Measurements from ENCODE around the gene IL10RA. TPM values are rescaled to one million over a fixed set of nuclear protein-coding genes. Genes with fewer than 3 reads are reported as not detected.

Gene IL10RA
- total RNA-seq, 1 experiment from 2014 or later: 1.7 TPM

- ChIA-PET RAD21 (ENCODE audit: low non-redundant PET in 1 of 2, low total read pairs in 2 of 2, uncharacterized antibody in 2 of 2, unreplicated experiment in 2 of 2) (no interaction called here), POLR2A (no interaction called here), CTCF (no interaction called here)
- no peaks in the 10 kb centered on the region for H3K27me3 ChIP-seq (ENCODE audit: insufficient read depth, low read length)
- H3K9me3 ChIP-seq (ENCODE audit: control insufficient read depth in 1 of 2, insufficient read depth in 1 of 2, low read depth in 1 of 2, low read length in 2 of 2): peaks cover 0 to 4% of the 10 kb centered on the region in 2 experiments; a peak in 1 of 4 replicates
- no peaks in the 10 kb centered on the region for H3K4me1 ChIP-seq (ENCODE audit: control insufficient read depth in 1 of 2, insufficient read depth in 2 of 2, low read length in 2 of 2)
- ATAC-seq: no peak
- no TSS peak for BruUV-seq (replicated peaks)
- H3K9ac ChIP-seq (ENCODE audit: low read length): no peak overlapping the region
- H2AFZ ChIP-seq (ENCODE audit: low read depth, low read length, poor library complexity, severe bottlenecking): no peak overlapping the region
- no peak for DNase-seq (ENCODE audit: low read depth, low spot score)
- TF ChIP-seq YY1 (IDR thresholded peaks at IDR 0.05; ENCODE audit: extremely low read depth, insufficient replicate concordance, low read depth, low read length) (no peak), POLR2AphosphoS5 (IDR thresholded peaks at IDR 0.05; ENCODE audit: low read depth, low read length) (no peak), POLR2A (IDR thresholded peaks at IDR 0.05; ENCODE audit: borderline replicate concordance, extremely low read depth, insufficient read depth, insufficient read length) (no peak), MAX (IDR thresholded peaks at IDR 0.05) (no peak), SRF (IDR thresholded peaks at IDR 0.05; ENCODE audit: low read depth) (no peak), ELF1 (IDR thresholded peaks at IDR 0.05; ENCODE audit: borderline replicate concordance, low read depth) (no peak), CEBPB (IDR thresholded peaks at IDR 0.05; ENCODE audit: low read depth) (no peak)
- intact Hi-C loops (cut with micrococcal nuclease): no loop called here
- no peaks in the 10 kb centered on the region for H4K20me1 ChIP-seq (ENCODE audit: insufficient read depth)
- no peak overlapping the region for H3K4me2 ChIP-seq (ENCODE audit: low read length)
- H3K4me3 ChIP-seq (replicated peaks in 1 of 2; ENCODE audit: low read depth in 1 of 2, low read length in 2 of 2): no peak overlapping the region
- no peak overlapping the region for H3K27ac ChIP-seq (ENCODE audit: low read depth, low read length)
- H3K79me2 ChIP-seq (ENCODE audit: insufficient read depth, low read length): no peaks in the 10 kb centered on the region
- no peaks in the 10 kb centered on the region for H3K36me3 ChIP-seq (ENCODE audit: control insufficient read depth in 1 of 2, insufficient read depth in 2 of 2, low read length in 2 of 2)
- no peaks in the 10 kb centered on the region for H3K9me2 ChIP-seq (ENCODE audit: insufficient read depth)
Observed at GRCh38 chr11:118018401-118018800, 32.2 kb downstream of the IL10RA start.

GRCh38 chr11:118021146-118021545 lies 35.0 kb downstream of the IL10RA start:
- Histone ChIP-seq H3K4me3 (replicated peaks in 1 of 2; ENCODE audit: low read depth in 1 of 2, low read length in 2 of 2) (no peak overlapping the region), H2AFZ (ENCODE audit: low read depth, low read length, poor library complexity, severe bottlenecking) (no peak overlapping the region), H4K20me1 (ENCODE audit: insufficient read depth) (no peaks in the 10 kb centered on the region), H3K9ac (ENCODE audit: low read length) (no peak overlapping the region), H3K27ac (ENCODE audit: low read depth, low read length) (no peak overlapping the region), H3K79me2 (ENCODE audit: insufficient read depth, low read length) (no peaks in the 10 kb centered on the region), H3K4me2 (ENCODE audit: low read length) (no peak overlapping the region), H3K9me3 (ENCODE audit: control insufficient read depth in 1 of 2, insufficient read depth in 1 of 2, low read depth in 1 of 2, low read length in 2 of 2) (peaks cover 0 to 4% of the 10 kb centered on the region in 2 experiments; a peak in 1 of 4 replicates), H3K27me3 (ENCODE audit: insufficient read depth, low read length) (no peaks in the 10 kb centered on the region), H3K4me1 (ENCODE audit: control insufficient read depth in 1 of 2, insufficient read depth in 2 of 2, low read length in 2 of 2) (no peaks in the 10 kb centered on the region), H3K36me3 (ENCODE audit: control insufficient read depth in 1 of 2, insufficient read depth in 2 of 2, low read length in 2 of 2) (no peaks in the 10 kb centered on the region), H3K9me2 (ENCODE audit: insufficient read depth) (no peaks in the 10 kb centered on the region)
- ChIA-PET CTCF (interaction anchor here (0.9 to 1.2 kb wide), 2 partner anchors 33 to 75 kb away, joined by 3 to 4 read pairs; no protein-coding TSS in a partner anchor), POLR2A (interaction anchor here (0.6 kb wide), 1 partner anchor 1081 kb away, joined by 3 read pairs; no protein-coding TSS in a partner anchor), RAD21 (ENCODE audit: low non-redundant PET in 1 of 2, low total read pairs in 2 of 2, uncharacterized antibody in 2 of 2, unreplicated experiment in 2 of 2) (no interaction called here)
- intact Hi-C loops (cut with micrococcal nuclease): no loop called here
- ATAC-seq (no peak), DNase-seq (ENCODE audit: low read depth, low spot score) (no peak)
- TF ChIP-seq CTCF (IDR thresholded peaks at IDR 0.05 in 2 of 3, conservative IDR thresholded peaks at IDR 0.05 in 1 of 3; ENCODE audit: borderline replicate concordance in 1 of 3, insufficient read depth in 1 of 3, low read depth in 2 of 3, low read length in 2 of 3) (no peak), EZH2 (IDR thresholded peaks at IDR 0.05) (no peak), ELF1 (IDR thresholded peaks at IDR 0.05; ENCODE audit: borderline replicate concordance, low read depth) (no peak), SRF (IDR thresholded peaks at IDR 0.05; ENCODE audit: low read depth) (no peak), SIN3A (IDR thresholded peaks at IDR 0.05; ENCODE audit: low read depth) (no peak), EZH2phosphoT487 (IDR thresholded peaks at IDR 0.05; ENCODE audit: borderline replicate concordance) (no peak), ZBTB33 (IDR thresholded peaks at IDR 0.05; ENCODE audit: extremely low read depth, insufficient replicate concordance, low read length) (no peak), TCF7L2 (IDR thresholded peaks at IDR 0.05; ENCODE audit: borderline replicate concordance, extremely low read depth, insufficient read depth, insufficient read length) (no peak), SP1 (IDR thresholded peaks at IDR 0.05; ENCODE audit: low read depth) (no peak), ATF3 (IDR thresholded peaks at IDR 0.05) (no peak)
- no TSS peak for BruUV-seq (replicated peaks)

All from HCT116 (cell line).